Endothelial cell of umbilical vein (primary cell): ENCODE measurements around the gene TNKS2. TPM values are rescaled to one million over a fixed set of nuclear protein-coding genes. Genes with fewer than 3 reads are reported as not detected.

ENCODE experiments used
- BruUV-seq: library from RNA; stranded (reverse); fragments of 400-500 nt; replicated peaks from 2 replicates; lab custom pipeline; 2021; lab: Mats Ljungman, UMichigan
- CTCF ChIA-PET: fragments of 300-600, 350-600 bp; sonication (Branson Sonifier 250); formaldehyde crosslinking; loops from one replicate; lab custom pipeline; 2021; ENCODE audit warnings: antibody characterized with exemption, inconsistent platforms; lab: Charles Lee
- POLR2A ChIA-PET: fragments of 300-600, 350-600 bp; sonication (Branson Sonifier 250); formaldehyde crosslinking; loops from one replicate; lab custom pipeline; 2021; ENCODE audit warnings: antibody characterized with exemption, inconsistent platforms; lab: Charles Lee
- DNase-seq: peaks from one replicate; pipeline ENCODE4 v3.0.0-alpha.2; 2011; ENCODE audit warnings: low read depth, low spot score
- FAIRE-seq: peaks from 2 replicates; lab custom pipeline; 2011; peaks lifted over from hg19 to GRCh38; lab: Jason Lieb, UNC
- H2AFZ ChIP-seq: 2 replicates; pipeline ENCODE4 v1.6.0; 2012; ENCODE audit warnings: low read depth, low read length, control low read depth, inconsistent platforms
- H3K27ac ChIP-seq: 2 replicates; pipeline ENCODE4 v1.5.1; 2011; ENCODE audit warnings: low read depth, mild to moderate bottlenecking, control low read depth, low read length, moderate library complexity; ENCODE audit not compliant: insufficient read depth
- H3K27me3 ChIP-seq, 2 experiments: 2 replicates each; pipeline versions ENCODE4 v1.6.0 to v1.6.1; 2011; ENCODE audit warnings: low read length in 2 of 2, mixed read lengths in 1 of 2; ENCODE audit not compliant: control insufficient read depth in 2 of 2, insufficient read depth in 2 of 2
- H3K36me3 ChIP-seq, 2 experiments: 2 replicates in 1 of 2; 3 replicates in 1 of 2; pipeline ENCODE4 v1.5.1; 2011; ENCODE audit warnings: low read length in 2 of 2, mild to moderate bottlenecking in 1 of 2, moderate library complexity in 1 of 2; ENCODE audit not compliant: control insufficient read depth in 2 of 2, insufficient read depth in 2 of 2; ENCODE audit errors: extremely low read depth in 1 of 2
- H3K4me1 ChIP-seq: 3 replicates; pipeline ENCODE4 v1.5.1; 2011; ENCODE audit warnings: mild to moderate bottlenecking, low read length; ENCODE audit not compliant: control insufficient read depth, insufficient read depth; ENCODE audit errors: extremely low read depth
- H3K4me2 ChIP-seq: 2 replicates; pipeline ENCODE4 v1.6.1; 2011; ENCODE audit warnings: low read length, control low read depth, mixed read lengths; ENCODE audit not compliant: insufficient read depth
- H3K4me3 ChIP-seq, 3 experiments: fragments of 200-600 bp in 1 of 3; sonication (generic), shearing (Covaris generic) in 1 of 3; replicated peaks in 1 of 3; 2 replicates each; pipeline ENCODE4 v1.5.1; 2011 to 2016; ENCODE audit warnings: control low read depth in 3 of 3, low read length in 3 of 3, mild to moderate bottlenecking in 2 of 3, inconsistent platforms in 1 of 3, low read depth in 1 of 3, moderate library complexity in 1 of 3; ENCODE audit not compliant: insufficient read depth in 1 of 3
- H3K79me2 ChIP-seq: 2 replicates; pipeline ENCODE4 v1.6.0; 2012; ENCODE audit warnings: low read length, inconsistent platforms; ENCODE audit not compliant: control insufficient read depth, insufficient read depth
- H3K9ac ChIP-seq: replicated peaks from 2 replicates; pipeline ENCODE3; 2011; ENCODE audit warnings: low read length, control low read depth; ENCODE audit not compliant: insufficient read depth; ENCODE audit errors: extremely low read depth
- H3K9me1 ChIP-seq: replicated peaks from 3 replicates; pipeline ENCODE4 v1.6.0; 2011; ENCODE audit warnings: mild to moderate bottlenecking, low read length; ENCODE audit not compliant: control insufficient read depth, insufficient read depth; ENCODE audit errors: extremely low read depth
- H3K9me3 ChIP-seq: replicated peaks from 2 replicates; pipeline ENCODE4 v1.5.1; 2012; ENCODE audit warnings: low read length, inconsistent platforms; ENCODE audit not compliant: control insufficient read depth, insufficient read depth
- H4K20me1 ChIP-seq: replicated peaks from 2 replicates; pipeline ENCODE3; 2011; ENCODE audit warnings: mild to moderate bottlenecking, low read length; ENCODE audit not compliant: control insufficient read depth, insufficient read depth; ENCODE audit errors: extremely low read depth
- EZH2 ChIP-seq: IDR thresholded peaks from 2 replicates; pipeline ENCODE4 v1.6.1; 2012; ENCODE audit warnings: borderline replicate concordance, low read depth, mild to moderate bottlenecking, moderate library complexity, low read length, inconsistent platforms; ENCODE audit not compliant: severe bottlenecking
- FOS ChIP-seq: IDR thresholded peaks from 2 replicates; pipeline ENCODE4 v1.6.1; 2011; ENCODE audit warnings: mild to moderate bottlenecking, low read length, moderate library complexity, borderline replicate concordance; ENCODE audit not compliant: insufficient read depth
- GATA2 ChIP-seq: IDR thresholded peaks from 2 replicates; pipeline ENCODE4 v1.7.0; 2011; ENCODE audit warnings: low read depth, mild to moderate bottlenecking, moderate library complexity, mixed read lengths, low read length; ENCODE audit not compliant: insufficient read length, insufficient read depth
- JUN ChIP-seq: IDR thresholded peaks from 2 replicates; pipeline ENCODE4 v1.6.1; 2011; ENCODE audit warnings: borderline replicate concordance, low read depth; ENCODE audit not compliant: insufficient read length, insufficient read depth
- POLR2A ChIP-seq: IDR thresholded peaks from 2 replicates; pipeline ENCODE4 v1.6.1; 2012; ENCODE audit warnings: low read depth, mild to moderate bottlenecking, control low read depth, low read length
- POLR2AphosphoS5 ChIP-seq: IDR thresholded peaks from 2 replicates; pipeline ENCODE4 v1.6.1; 2012; ENCODE audit warnings: low read depth, mild to moderate bottlenecking, control low read depth, low read length, moderate library complexity; ENCODE audit not compliant: insufficient read depth
- dilution Hi-C: fragments of 300-500 bp; cut with MboI; formaldehyde crosslinking; loops from one replicate; pipeline ENCODE4 v1.15.0; 2019; ENCODE audit warnings: low sequenced_read_pairs; ENCODE audit not compliant: extremely low pct_ligation_motif_present
- intact Hi-C: fragments of 100-400 bp; cut with micrococcal nuclease; formaldehyde crosslinking; loops from one replicate; pipeline ENCODE4 v1.10.0; 2022
- polyA plus RNA-seq, 4 experiments: library from polyadenylated mRNA; depleted of rRNA in 3 of 4; stranded (reverse) in 3 of 4; unstranded in 1 of 4; fragments of >200 nt; gene quantifications; 2 replicates each; pipeline versions ENCODE4 v1.2.1 to v1.2.3, GENCODE V29; 2011 to 2012; ENCODE audit warnings: missing spikeins in 1 of 4
- total RNA-seq: library from RNA; stranded (reverse); gene quantifications from 2 replicates; pipeline ENCODE4 v1.2.3, GENCODE V29; 2021
- TF ChIP-seq, protein P1 (sequence below), 2 donors: IDR thresholded peaks; 1 replicate in 1 of 2; 2 replicates in 1 of 2; pipeline ENCODE4 v1.5.1; 2011; ENCODE audit warnings: low read length in 2 of 2, mild to moderate bottlenecking in 2 of 2, moderate library complexity in 2 of 2, control low read depth in 1 of 2, inconsistent platforms in 1 of 2, low read depth in 1 of 2; ENCODE audit not compliant: insufficient read depth in 1 of 2; ENCODE audit errors: extremely low read depth in 1 of 2
- TF ChIP-seq, protein P2 (sequence below): IDR thresholded peaks from 2 replicates; pipeline ENCODE4 v1.6.1; 2011; ENCODE audit not compliant: insufficient read depth, insufficient read length

TNKS2 gene
- total and polyA plus RNA-seq, 2 donors (not counting 3 experiments of a cell fraction or from before 2014, with no cell fraction given) = 13.6 to 34.0 TPM

DNA sequence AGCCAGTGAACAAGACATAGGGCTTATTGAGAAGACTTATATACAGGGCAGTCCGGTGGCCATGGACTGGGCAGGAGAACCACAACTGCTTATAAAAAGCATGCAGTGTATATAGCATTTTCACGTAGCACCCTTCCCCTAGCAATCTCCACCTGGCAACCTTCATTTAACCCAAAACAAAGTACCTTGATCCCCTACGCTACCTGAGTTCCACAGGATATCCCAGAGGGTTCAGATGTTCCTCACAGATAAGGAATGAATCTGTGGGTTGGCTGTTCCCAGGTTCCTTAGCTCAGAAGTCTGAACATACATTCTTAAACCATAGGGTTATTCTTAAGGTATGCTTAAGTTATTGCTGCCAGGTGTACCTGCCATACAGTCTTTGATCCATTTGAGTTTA, 22.0 kb upstream of the TNKS2 start:
- Histone ChIP-seq H3K4me3 (no peak overlapping the region), H3K36me3 (no peaks in the 10 kb centered on the region), H3K9ac (no peak overlapping the region), H3K9me3 (no peaks in the 10 kb centered on the region), H3K27me3 (peaks cover 19 to 36% of the 10 kb centered on the region in 2 experiments), H3K27ac (no peak overlapping the region), H2AFZ (no peak overlapping the region), H4K20me1 (no peaks in the 10 kb centered on the region), H3K9me1 (no peaks in the 10 kb centered on the region), H3K4me2 (no peak overlapping the region), H3K79me2 (no peaks in the 10 kb centered on the region), H3K4me1 (no peaks in the 10 kb centered on the region)
- intact Hi-C loops (no loop called here), dilution Hi-C loops (no loop called here)
- ChIA-PET CTCF (interaction anchor here (1.2 kb wide), 1 partner anchor 17 kb away, joined by 5 read pairs; no protein-coding TSS in a partner anchor), POLR2A (no interaction called here)
- FAIRE-seq (no peak), DNase-seq (no peak)
- no peak for TF ChIP-seq GATA2
- no peak for TF ChIP-seq POLR2AphosphoS5
- TF ChIP-seq JUN = no peak
- TF ChIP-seq, protein P1, sequence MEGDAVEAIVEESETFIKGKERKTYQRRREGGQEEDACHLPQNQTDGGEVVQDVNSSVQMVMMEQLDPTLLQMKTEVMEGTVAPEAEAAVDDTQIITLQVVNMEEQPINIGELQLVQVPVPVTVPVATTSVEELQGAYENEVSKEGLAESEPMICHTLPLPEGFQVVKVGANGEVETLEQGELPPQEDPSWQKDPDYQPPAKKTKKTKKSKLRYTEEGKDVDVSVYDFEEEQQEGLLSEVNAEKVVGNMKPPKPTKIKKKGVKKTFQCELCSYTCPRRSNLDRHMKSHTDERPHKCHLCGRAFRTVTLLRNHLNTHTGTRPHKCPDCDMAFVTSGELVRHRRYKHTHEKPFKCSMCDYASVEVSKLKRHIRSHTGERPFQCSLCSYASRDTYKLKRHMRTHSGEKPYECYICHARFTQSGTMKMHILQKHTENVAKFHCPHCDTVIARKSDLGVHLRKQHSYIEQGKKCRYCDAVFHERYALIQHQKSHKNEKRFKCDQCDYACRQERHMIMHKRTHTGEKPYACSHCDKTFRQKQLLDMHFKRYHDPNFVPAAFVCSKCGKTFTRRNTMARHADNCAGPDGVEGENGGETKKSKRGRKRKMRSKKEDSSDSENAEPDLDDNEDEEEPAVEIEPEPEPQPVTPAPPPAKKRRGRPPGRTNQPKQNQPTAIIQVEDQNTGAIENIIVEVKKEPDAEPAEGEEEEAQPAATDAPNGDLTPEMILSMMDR (IDR thresholded peaks at IDR 0.05; ENCODE audit: extremely low read depth in 1 of 2, insufficient read depth in 1 of 2, low read depth in 1 of 2, low read length in 2 of 2) = no peak
- TF ChIP-seq POLR2A = no peak
- TF ChIP-seq FOS = no peak
- TF ChIP-seq EZH2 = no peak
- TF ChIP-seq, protein P2, sequence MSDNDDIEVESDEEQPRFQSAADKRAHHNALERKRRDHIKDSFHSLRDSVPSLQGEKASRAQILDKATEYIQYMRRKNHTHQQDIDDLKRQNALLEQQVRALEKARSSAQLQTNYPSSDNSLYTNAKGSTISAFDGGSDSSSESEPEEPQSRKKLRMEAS = no peak
- BruUV-seq = no TSS peak
